K562 (cell line): ENCODE data around the gene CDC45. TPM values are rescaled to one million over a fixed set of nuclear protein-coding genes. Genes with fewer than 3 reads are reported as not detected.
A peak's percentile ranks its signal among the peaks of the same experiment; 100 is the strongest.

Experiments used
- ATAC-seq: fragments of 200-7000 bp; cut with Tn5 transposase; 3 replicates; pipeline ENCODE4 v1.9.1; 2020; ENCODE audit warnings: moderate library complexity
- BruUV-seq: library from RNA; stranded (reverse); fragments of 400-500 nt; replicated peaks from 2 replicates; lab custom pipeline; 2021; lab: Mats Ljungman, UMichigan
- CTCF ChIA-PET: fragments of 300-600 bp; formaldehyde crosslinking; extraction: SDS; loops from one replicate; lab custom pipeline; 2021; ENCODE audit warnings: low intra/inter-chr PET ratio; lab: Yijun Ruan, JAX
- POLR2A ChIA-PET: fragments of 300-600, 350-650 bp; sonication (Branson Sonifier 250); formaldehyde crosslinking; extraction: SDS; loops from one replicate; lab custom pipeline; 2021; ENCODE audit warnings: antibody characterized with exemption, inconsistent platforms; lab: Yijun Ruan, JAX
- DNase-seq, 4 experiments: peaks; one replicate each; pipeline versions ENCODE4 v3.0.0 to v3.0.0-alpha.2; 2011 to 2018; ENCODE audit warnings: low spot score in 3 of 4, mixed read lengths in 3 of 4; ENCODE audit errors: extremely low read depth in 1 of 4
- FAIRE-seq: peaks from 2 replicates; lab custom pipeline; 2011; peaks lifted over from hg19 to GRCh38; lab: Jason Lieb, UNC
- H2AFZ ChIP-seq: 2 replicates; pipeline ENCODE4 v1.6.0; 2011; ENCODE audit warnings: low read depth, low read length, control low read depth, inconsistent platforms
- H3K27ac ChIP-seq: fragments of 200-600 bp; 3 replicates; pipeline ENCODE4 v1.8.0; 2011; ENCODE audit warnings: low read depth, mild to moderate bottlenecking, control low read depth, inconsistent platforms, low read length, moderate library complexity, mixed read lengths; ENCODE audit errors: extremely low read depth
- H3K27me3 ChIP-seq, 2 experiments: fragments of 300-600 bp in 1 of 2; 2 replicates in 1 of 2; 3 replicates in 1 of 2; pipeline versions ENCODE4 v1.6.0 to v1.8.0; 2011; ENCODE audit warnings: inconsistent platforms in 2 of 2, low read length in 2 of 2, mild to moderate bottlenecking in 1 of 2, mixed read lengths in 1 of 2, moderate library complexity in 1 of 2; ENCODE audit not compliant: control insufficient read depth in 2 of 2, insufficient read depth in 2 of 2
- H3K36me3 ChIP-seq: fragments of 300-600 bp; 3 replicates; pipeline ENCODE4 v1.8.0; 2011; ENCODE audit warnings: mild to moderate bottlenecking, low read length, inconsistent platforms; ENCODE audit not compliant: control insufficient read depth, insufficient read depth
- H3K4me1 ChIP-seq, 2 experiments: fragments of 200-600 bp in 1 of 2; replicated peaks in 1 of 2; 2 replicates in 1 of 2; 3 replicates in 1 of 2; pipeline versions ENCODE4 v1.5.1 to v1.8.0; 2011; ENCODE audit warnings: inconsistent platforms in 2 of 2, low read length in 2 of 2, mild to moderate bottlenecking in 1 of 2, mixed read lengths in 1 of 2, moderate library complexity in 1 of 2; ENCODE audit not compliant: control insufficient read depth in 2 of 2, insufficient read depth in 2 of 2
- H3K4me2 ChIP-seq: 2 replicates; pipeline ENCODE4 v1.6.1; 2011; ENCODE audit warnings: low read length, control low read depth, inconsistent platforms, mixed read lengths; ENCODE audit not compliant: insufficient read depth
- H3K4me3 ChIP-seq: fragments of 200-600 bp; sonication (generic), shearing (Covaris generic); 2 replicates; pipeline ENCODE4 v1.5.1; 2016; ENCODE audit warnings: control low read depth, inconsistent platforms
- H3K79me2 ChIP-seq: fragments of 200-600 bp; 3 replicates; pipeline ENCODE4 v1.8.0; 2011; ENCODE audit warnings: low read length, inconsistent platforms; ENCODE audit not compliant: control insufficient read depth, insufficient read depth
- H3K9ac ChIP-seq, 2 experiments: 2 replicates each; pipeline versions ENCODE4 v1.6.0 to v1.6.1; 2011; ENCODE audit warnings: low read depth in 2 of 2, low read length in 2 of 2, control low read depth in 1 of 2, inconsistent platforms in 1 of 2, mild to moderate bottlenecking in 1 of 2, mixed read lengths in 1 of 2; ENCODE audit not compliant: insufficient read depth in 1 of 2
- H3K9me1 ChIP-seq: one replicate; pipeline ENCODE4 v1.6.0; 2011; ENCODE audit warnings: inconsistent platforms, mild to moderate bottlenecking, low read length, moderate library complexity; ENCODE audit not compliant: control insufficient read depth, insufficient read depth
- H3K9me3 ChIP-seq: replicated peaks from 2 replicates; pipeline ENCODE4 v1.5.1; 2011; ENCODE audit warnings: low read depth, low read length, inconsistent platforms; ENCODE audit not compliant: control insufficient read depth, insufficient read depth
- H4K20me1 ChIP-seq: replicated peaks from 2 replicates; pipeline ENCODE4 v1.6.1; 2011; ENCODE audit warnings: low read length, inconsistent platforms, mixed read lengths; ENCODE audit not compliant: control insufficient read depth, insufficient read depth
- BMI1 ChIP-seq: fragments of 150-350 bp; IDR thresholded peaks from 2 replicates; pipeline ENCODE4 v1.6.1; 2014; ENCODE audit warnings: low read length
- BRCA1 ChIP-seq, 2 experiments: fragments of 450-650 bp in 1 of 2; sonication (generic) in 1 of 2; formaldehyde crosslinking in 1 of 2; IDR thresholded peaks; 2 replicates each; pipeline versions ENCODE4 v1.5.0 to v1.6.1; 2017 to 2020; ENCODE audit warnings: mild to moderate bottlenecking in 1 of 2, missing genetic modification reagents in 1 of 2
- KLF13 ChIP-seq: fragments of 450-650 bp; IDR thresholded peaks from 2 replicates; pipeline ENCODE4 v1.6.1; 2016; ENCODE audit warnings: missing genetic modification characterization, low read depth, mild to moderate bottlenecking, missing compliant biosample characterization, moderate library complexity, borderline replicate concordance
- MAFF ChIP-seq: IDR thresholded peaks from 2 replicates; pipeline ENCODE4 v1.6.1; 2012; ENCODE audit warnings: low read length, improper control_type of control experiment
- PHF21A ChIP-seq: fragments of 450-650 bp; IDR thresholded peaks from 2 replicates; pipeline ENCODE4 v1.6.1; 2017; ENCODE audit warnings: low read depth, borderline replicate concordance
- PML ChIP-seq: IDR thresholded peaks from 2 replicates; pipeline ENCODE4 v1.6.1; 2012; ENCODE audit warnings: low read length, inconsistent platforms
- PYGO2 ChIP-seq: fragments of 450-650 bp; IDR thresholded peaks from 2 replicates; pipeline ENCODE4 v1.6.1; 2016; ENCODE audit warnings: mild to moderate bottlenecking, missing genetic modification characterization, moderate library complexity, missing compliant biosample characterization
- ZFPM2 ChIP-seq: fragments of 250-450 bp; sonication (Bioruptor Pico); IDR thresholded peaks from 2 replicates; pipeline ENCODE4 v1.5.1; 2022; ENCODE audit warnings: mild to moderate bottlenecking
- WGBS: fragments of 100-300 bp; shearing (Covaris generic); methylation state at CpG from one replicate; pipeline ENCODE4 v1.1.6; 2016; ENCODE audit warnings: low coverage, mixed read lengths; ENCODE audit not compliant: insufficient coverage; ENCODE audit errors: missing lambda C conversion rate; 5-methylcytosine and 5-hydroxymethylcytosine counted together
- in situ Hi-C: fragments of 300-500 bp; cut with MboI; formaldehyde crosslinking; loops from 4 replicates; pipeline ENCODE4 v1.15.0; 2018; ENCODE audit warnings: inconsistent platforms, mixed read lengths
- intact Hi-C: fragments of 100-400 bp; cut with micrococcal nuclease; formaldehyde crosslinking; loops from 2 replicates; pipeline ENCODE4 v1.14.2; 2022
- polyA plus RNA-seq, 8 experiments: library from polyadenylated mRNA; depleted of rRNA in 4 of 8; stranded (reverse) in 5 of 8; unstranded in 3 of 8; fragments of >200 nt; fragmentation: Nextera tagmentation in 2 of 8; fragmentation: Illumina TruSeq in 1 of 8; extraction: Ambion mirVana in 2 of 8; extraction: Trizol in 1 of 8; gene quantifications; 2 replicates each; pipeline versions ENCODE4 v1.2.1 to v1.2.3, GENCODE V29; 2011 to 2014; ENCODE audit warnings: inconsistent platforms in 1 of 8, missing spikeins in 1 of 8
- total RNA-seq, 7 experiments: library from RNA; depleted of rRNA in 6 of 7; stranded (reverse); fragments of >200 nt in 6 of 7; fragmentation: Illumina TruSeq in 2 of 7; extraction: Trizol in 2 of 7; gene quantifications; 2 replicates each; pipeline versions ENCODE4 v1.2.1 to v1.2.3, GENCODE V29; 2011 to 2021; ENCODE audit warnings: low replicate concordance in 1 of 7
- TF ChIP-seq, protein P1 (sequence below), 2 experiments: fragments of 450-650 bp in 1 of 2; sonication (generic) in 1 of 2; formaldehyde crosslinking in 1 of 2; IDR thresholded peaks; 2 replicates each; pipeline versions ENCODE4 v1.7.1 to v1.9.0; 2016 to 2022; ENCODE audit warnings: inconsistent platforms in 1 of 2, mild to moderate bottlenecking in 1 of 2, missing genetic modification reagents in 1 of 2

CDC45 gene
- total and polyA plus RNA-seq, 9 of the 15 experiments (the other 6 are each of a cell fraction or from before 2014, with no cell fraction given) = 251 to 580 (median 410) TPM

DNA sequence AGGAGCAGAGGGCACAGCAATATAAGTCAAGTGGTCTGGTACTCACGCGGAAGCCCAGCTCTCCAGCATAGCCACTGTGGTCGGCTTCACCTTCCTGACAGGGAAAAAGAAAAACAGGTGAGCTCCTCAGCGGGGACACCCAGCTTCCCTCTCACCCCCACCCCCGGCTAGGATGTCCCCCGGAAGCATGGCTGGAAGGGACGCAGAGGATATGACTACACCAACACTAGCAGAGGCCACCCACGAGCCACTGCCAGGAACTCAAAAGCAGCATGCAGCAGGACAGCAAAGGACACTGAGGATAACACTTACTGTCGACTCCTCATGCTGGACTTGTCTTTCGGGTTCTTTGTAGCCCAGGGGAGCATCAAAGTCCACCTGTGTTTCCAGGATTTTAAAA lies 23.2 kb upstream of the CDC45 start:
- Histone ChIP-seq H3K79me2 (no peaks in the 10 kb centered on the region), H3K27ac (no peak overlapping the region), H2AFZ (no peak overlapping the region), H3K9me3 (no peaks in the 10 kb centered on the region), H3K27me3 (no peaks in the 10 kb centered on the region), H3K9ac (no peak overlapping the region), H4K20me1 (0 out of 2 replicates have a peak, but pooled peaks cover 3% of the 10 kb centered on the region), H3K4me2 (no peak overlapping the region), H3K9me1 (no peaks in the 10 kb centered on the region), H3K4me1 (no peaks in the 10 kb centered on the region), H3K4me3 (no peak overlapping the region), H3K36me3 (peaks cover 96% of the 10 kb centered on the region)
- ChIA-PET CTCF (no interaction called here), POLR2A (interaction anchor here (0.6 to 7.8 kb wide), 11 partner anchors 9 to 1603 kb away, joined by 3 to 131 read pairs (median 4); partner anchors contain the start of genes C22orf39 and HIRA)
- no TSS peak for BruUV-seq
- no peak for ATAC-seq
- in situ Hi-C loops = no loop called here
- intact Hi-C loops = no loop called here
- WGBS = 94% methylated on average over 10 of the region's 10 CpGs
- DNase-seq = no peak
- no peak for FAIRE-seq
- TF ChIP-seq KLF13 (peak; percentile 38; the same call in 1 of the 2 replicates), ZFPM2 (CRISPR knock-in tag) (0 out of 2 replicates have a peak, but pooled peaks have one; percentile 32), BRCA1 (IDR thresholded peaks at IDR 0.05) (no peak), BRCA1 (CRISPR knock-in tag; IDR thresholded peaks at IDR 0.05) (no peak), PYGO2 (tag) (no peak), PML (no peak), BMI1 (no peak), MAFF (no peak), PHF21A (no peak)
- TF ChIP-seq, protein P1, sequence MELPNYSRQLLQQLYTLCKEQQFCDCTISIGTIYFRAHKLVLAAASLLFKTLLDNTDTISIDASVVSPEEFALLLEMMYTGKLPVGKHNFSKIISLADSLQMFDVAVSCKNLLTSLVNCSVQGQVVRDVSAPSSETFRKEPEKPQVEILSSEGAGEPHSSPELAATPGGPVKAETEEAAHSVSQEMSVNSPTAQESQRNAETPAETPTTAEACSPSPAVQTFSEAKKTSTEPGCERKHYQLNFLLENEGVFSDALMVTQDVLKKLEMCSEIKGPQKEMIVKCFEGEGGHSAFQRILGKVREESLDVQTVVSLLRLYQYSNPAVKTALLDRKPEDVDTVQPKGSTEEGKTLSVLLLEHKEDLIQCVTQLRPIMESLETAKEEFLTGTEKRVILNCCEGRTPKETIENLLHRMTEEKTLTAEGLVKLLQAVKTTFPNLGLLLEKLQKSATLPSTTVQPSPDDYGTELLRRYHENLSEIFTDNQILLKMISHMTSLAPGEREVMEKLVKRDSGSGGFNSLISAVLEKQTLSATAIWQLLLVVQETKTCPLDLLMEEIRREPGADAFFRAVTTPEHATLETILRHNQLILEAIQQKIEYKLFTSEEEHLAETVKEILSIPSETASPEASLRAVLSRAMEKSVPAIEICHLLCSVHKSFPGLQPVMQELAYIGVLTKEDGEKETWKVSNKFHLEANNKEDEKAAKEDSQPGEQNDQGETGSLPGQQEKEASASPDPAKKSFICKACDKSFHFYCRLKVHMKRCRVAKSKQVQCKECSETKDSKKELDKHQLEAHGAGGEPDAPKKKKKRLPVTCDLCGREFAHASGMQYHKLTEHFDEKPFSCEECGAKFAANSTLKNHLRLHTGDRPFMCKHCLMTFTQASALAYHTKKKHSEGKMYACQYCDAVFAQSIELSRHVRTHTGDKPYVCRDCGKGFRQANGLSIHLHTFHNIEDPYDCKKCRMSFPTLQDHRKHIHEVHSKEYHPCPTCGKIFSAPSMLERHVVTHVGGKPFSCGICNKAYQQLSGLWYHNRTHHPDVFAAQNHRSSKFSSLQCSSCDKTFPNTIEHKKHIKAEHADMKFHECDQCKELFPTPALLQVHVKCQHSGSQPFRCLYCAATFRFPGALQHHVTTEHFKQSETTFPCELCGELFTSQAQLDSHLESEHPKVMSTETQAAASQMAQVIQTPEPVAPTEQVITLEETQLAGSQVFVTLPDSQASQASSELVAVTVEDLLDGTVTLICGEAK (IDR thresholded peaks at IDR 0.05) = no peak
- TF ChIP-seq, protein P1 (CRISPR knock-in tag; IDR thresholded peaks at IDR 0.05) = 0 out of 2 replicates have a peak, but pooled peaks have one; percentile 30
